ENCODE measurements around the gene TMED3.

TMED3 gene

GRCh38 chr15:79365765-79366164, 54.9 kb downstream of the TMED3 start:
- no peak for DNase-seq (ENCODE audit: insufficient read length, low spot score)
- TF ChIP-seq CTCF (IDR thresholded peaks at IDR 0.05; ENCODE audit: insufficient read depth, missing control alignments): no peak
- no peak for FAIRE-seq

GRCh38 chr15:79366691-79367090, 55.8 kb downstream of the TMED3 start:
- TF ChIP-seq CTCF (IDR thresholded peaks at IDR 0.05; ENCODE audit: insufficient read depth, missing control alignments): no peak
- no peak for DNase-seq (ENCODE audit: insufficient read length, low spot score)
- no peak for FAIRE-seq

GRCh38 chr15:79370716-79371115, 59.8 kb downstream of the TMED3 start:
- DNase-seq (ENCODE audit: insufficient read length, low spot score) (no peak), FAIRE-seq (no peak)
- no peak for TF ChIP-seq CTCF (IDR thresholded peaks at IDR 0.05; ENCODE audit: insufficient read depth, missing control alignments)

GRCh38 chr15:79371591-79371990, 60.7 kb downstream of the TMED3 start:
- FAIRE-seq (no peak), DNase-seq (ENCODE audit: insufficient read length, low spot score) (no peak)
- no peak for TF ChIP-seq CTCF (IDR thresholded peaks at IDR 0.05; ENCODE audit: insufficient read depth, missing control alignments)

GRCh38 chr15:79372428-79372827, 61.5 kb downstream of the TMED3 start:
- FAIRE-seq (no peak), DNase-seq (ENCODE audit: insufficient read length, low spot score) (no peak)
- no peak for TF ChIP-seq CTCF (IDR thresholded peaks at IDR 0.05; ENCODE audit: insufficient read depth, missing control alignments)
